Thyroid gland (tissue), 4 donors: ENCODE measurements around the gene ADAP1. TPM values are rescaled to one million over a fixed set of nuclear protein-coding genes. Genes with fewer than 3 reads are reported as not detected.

ENCODE experiments used
- DNase-seq, 2 donors: peaks; one replicate each; pipeline ENCODE4 v3.0.0-alpha.2; 2019
- H3K27ac ChIP-seq, 3 donors: fragments of 200-600 bp; sonication (generic); 1 replicate in 2 of 3; 2 replicates in 1 of 3; pipeline ENCODE4 v1.5.1; 2016 to 2019; ENCODE audit warnings: mild to moderate bottlenecking in 1 of 3, moderate library complexity in 1 of 3
- H3K27me3 ChIP-seq: fragments of 200-600 bp; sonication (generic); one replicate; pipeline ENCODE4 v1.5.1; 2019
- H3K36me3 ChIP-seq, 2 donors: fragments of 200-600 bp; sonication (generic); one replicate each; pipeline ENCODE4 v1.5.1; 2016 to 2019
- H3K4me1 ChIP-seq, 2 donors: fragments of 200-600 bp; sonication (generic); one replicate each; pipeline ENCODE4 v1.5.1; 2017 to 2019
- H3K4me3 ChIP-seq, 3 donors: fragments of 200-600 bp; sonication (generic); replicated peaks in 1 of 3; 1 replicate in 2 of 3; 2 replicates in 1 of 3; pipeline ENCODE4 v1.5.1; 2016; ENCODE audit warnings: mild to moderate bottlenecking in 1 of 3
- H3K9me3 ChIP-seq: fragments of 200-600 bp; sonication (generic); one replicate; pipeline ENCODE4 v1.5.1; 2017
- POLR2A ChIP-seq, 2 donors: fragments of 450-650 bp; IDR thresholded peaks; one replicate each; pipeline ENCODE4 v1.6.1; 2017; ENCODE audit warnings: antibody characterized with exemption in 2 of 2, mild to moderate bottlenecking in 2 of 2, moderate library complexity in 1 of 2
- WGBS, 2 donors: methylation state at CpG; one replicate each; pipeline ENCODE4 v1.1.5; 2017; 5-methylcytosine and 5-hydroxymethylcytosine counted together
- intact Hi-C: fragments of 100-400 bp; cut with DNase I; formaldehyde crosslinking; loops from one replicate; pipeline ENCODE4 v1.15.1; 2023
- total RNA-seq, 4 donors: library from RNA; depleted of rRNA; stranded (reverse); fragments of >200 nt; gene quantifications; one replicate each; pipeline ENCODE4 v1.2.3, GENCODE V29; 2016
- TF ChIP-seq, protein P1 (sequence below), 6 experiments: fragments of 200-600 bp in 3 of 6; fragments of 450-650 bp in 3 of 6; sonication (generic) in 3 of 6; IDR thresholded peaks; one replicate each; pipeline ENCODE4 v1.5.1; 2016 to 2019; ENCODE audit warnings: antibody characterized with exemption in 6 of 6, mild to moderate bottlenecking in 2 of 6, inconsistent platforms in 1 of 6, moderate library complexity in 1 of 6

The ADAP1 gene
- total RNA-seq, 4 donors from 2014 or later: 11.7 to 29.9 (median 23.4) TPM

DNA sequence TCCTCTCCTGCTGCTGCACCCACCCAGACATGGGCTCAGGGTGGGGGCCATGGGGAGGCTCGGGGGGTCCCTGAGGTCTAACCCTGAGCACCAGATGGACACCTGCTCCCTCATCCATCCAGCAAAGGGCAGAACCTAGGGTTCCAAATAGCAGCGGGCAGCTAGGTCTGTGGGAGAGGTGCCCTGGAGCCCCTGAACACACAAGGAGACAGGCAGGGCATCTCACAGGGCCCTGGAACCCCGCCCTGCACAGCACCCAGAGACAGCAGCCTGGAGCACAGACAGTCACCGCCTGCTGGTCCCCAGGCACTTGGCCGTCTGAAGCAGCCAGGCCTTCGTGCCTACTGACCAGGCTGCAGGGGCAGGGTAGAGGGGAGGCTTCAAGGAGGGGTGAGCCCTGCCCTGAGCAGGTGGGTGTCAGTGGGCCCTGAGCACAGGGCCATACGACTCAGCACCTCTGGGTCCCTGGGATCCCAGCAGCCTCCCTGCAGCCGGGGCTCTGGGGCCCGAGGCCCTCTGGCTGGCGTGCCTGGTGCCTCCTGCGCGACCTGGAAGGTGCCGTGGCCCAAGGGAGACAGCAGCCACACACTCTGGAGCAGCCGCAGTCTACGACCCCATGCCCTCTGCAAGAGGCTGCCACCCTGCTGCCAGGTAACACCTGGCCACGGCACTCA lies 39.8 kb downstream of the ADAP1 start:
- Histone ChIP-seq H3K27ac (no peak overlapping the region), H3K27me3 (no peaks in the 10 kb centered on the region), H3K4me1 (peaks cover 10 to 23% of the 10 kb centered on the region in 2 donors), H3K36me3 (no peaks in the 10 kb centered on the region), H3K4me3 (no peak overlapping the region), H3K9me3 (no peaks in the 10 kb centered on the region)
- intact Hi-C loops: loop anchor here (5.0 kb wide), 1 partner anchor 38 kb away; the partner anchor contains the start of gene ADAP1
- no peak for DNase-seq
- TF ChIP-seq POLR2A (IDR thresholded peaks at IDR 0.05): no peak
- TF ChIP-seq, protein P1, sequence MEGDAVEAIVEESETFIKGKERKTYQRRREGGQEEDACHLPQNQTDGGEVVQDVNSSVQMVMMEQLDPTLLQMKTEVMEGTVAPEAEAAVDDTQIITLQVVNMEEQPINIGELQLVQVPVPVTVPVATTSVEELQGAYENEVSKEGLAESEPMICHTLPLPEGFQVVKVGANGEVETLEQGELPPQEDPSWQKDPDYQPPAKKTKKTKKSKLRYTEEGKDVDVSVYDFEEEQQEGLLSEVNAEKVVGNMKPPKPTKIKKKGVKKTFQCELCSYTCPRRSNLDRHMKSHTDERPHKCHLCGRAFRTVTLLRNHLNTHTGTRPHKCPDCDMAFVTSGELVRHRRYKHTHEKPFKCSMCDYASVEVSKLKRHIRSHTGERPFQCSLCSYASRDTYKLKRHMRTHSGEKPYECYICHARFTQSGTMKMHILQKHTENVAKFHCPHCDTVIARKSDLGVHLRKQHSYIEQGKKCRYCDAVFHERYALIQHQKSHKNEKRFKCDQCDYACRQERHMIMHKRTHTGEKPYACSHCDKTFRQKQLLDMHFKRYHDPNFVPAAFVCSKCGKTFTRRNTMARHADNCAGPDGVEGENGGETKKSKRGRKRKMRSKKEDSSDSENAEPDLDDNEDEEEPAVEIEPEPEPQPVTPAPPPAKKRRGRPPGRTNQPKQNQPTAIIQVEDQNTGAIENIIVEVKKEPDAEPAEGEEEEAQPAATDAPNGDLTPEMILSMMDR (IDR thresholded peaks at IDR 0.05): no peak
- 80% methylated on average over 1 of the region's 16 CpGs; no CpG with 5 or more reads in 1 of the 2 donors for WGBS, 2 donors

DNA sequence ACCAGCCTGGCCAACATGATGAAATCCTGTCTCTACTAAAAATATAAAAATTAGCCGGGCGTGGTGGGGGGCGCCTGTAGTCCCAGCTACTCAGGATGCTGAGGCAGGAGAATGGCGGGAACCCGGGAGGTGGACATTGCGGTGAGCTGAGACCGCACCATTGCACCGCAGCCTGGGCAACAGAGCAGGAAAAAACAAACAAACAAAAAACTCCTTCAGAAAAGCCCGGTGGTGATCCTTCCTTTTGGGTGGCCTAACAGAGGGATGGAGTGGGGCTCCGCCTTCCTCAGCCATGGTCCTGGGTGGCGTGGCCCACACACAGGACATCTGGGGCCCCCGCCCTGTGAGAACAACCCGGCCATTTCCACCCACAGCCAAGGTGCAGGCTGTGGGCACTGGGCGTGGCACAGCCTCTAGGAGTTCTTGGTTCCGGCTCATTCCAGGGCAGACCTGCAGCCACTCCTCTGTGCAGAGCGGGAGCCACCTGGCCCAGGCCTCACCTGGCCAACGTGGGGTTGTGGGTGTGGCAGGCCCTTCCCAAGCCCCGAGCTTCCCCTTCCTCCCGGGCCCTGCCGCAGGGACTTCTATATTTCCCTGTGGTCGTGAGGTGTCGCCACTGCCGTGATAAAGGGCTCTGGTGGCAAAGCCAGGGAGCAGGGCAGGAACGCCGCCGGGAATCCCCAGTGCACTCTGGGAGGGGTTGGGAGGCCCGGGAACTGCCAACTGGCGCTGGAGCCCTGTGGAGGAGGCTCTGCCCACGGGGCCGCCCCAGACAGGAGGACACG lies 40.6 kb downstream of the ADAP1 start:
- DNase-seq: peak in 1 of 2 donors; percentile 29
- Histone ChIP-seq H3K27me3 (no peaks in the 10 kb centered on the region), H3K4me3 (no peak overlapping the region), H3K9me3 (no peaks in the 10 kb centered on the region), H3K27ac (no peak overlapping the region), H3K36me3 (no peaks in the 10 kb centered on the region), H3K4me1 (peaks cover 14 to 23% of the 10 kb centered on the region in 2 donors)
- no peak for TF ChIP-seq POLR2A (IDR thresholded peaks at IDR 0.05)
- TF ChIP-seq, protein P1 (IDR thresholded peaks at IDR 0.05): no peak
- intact Hi-C loops: loop anchor here (5.0 kb wide), 1 partner anchor 38 kb away; the partner anchor contains the start of gene ADAP1
- 74 to 89% methylated on average over 11 to 24 of the region's 31 CpGs for WGBS, 2 donors

DNA sequence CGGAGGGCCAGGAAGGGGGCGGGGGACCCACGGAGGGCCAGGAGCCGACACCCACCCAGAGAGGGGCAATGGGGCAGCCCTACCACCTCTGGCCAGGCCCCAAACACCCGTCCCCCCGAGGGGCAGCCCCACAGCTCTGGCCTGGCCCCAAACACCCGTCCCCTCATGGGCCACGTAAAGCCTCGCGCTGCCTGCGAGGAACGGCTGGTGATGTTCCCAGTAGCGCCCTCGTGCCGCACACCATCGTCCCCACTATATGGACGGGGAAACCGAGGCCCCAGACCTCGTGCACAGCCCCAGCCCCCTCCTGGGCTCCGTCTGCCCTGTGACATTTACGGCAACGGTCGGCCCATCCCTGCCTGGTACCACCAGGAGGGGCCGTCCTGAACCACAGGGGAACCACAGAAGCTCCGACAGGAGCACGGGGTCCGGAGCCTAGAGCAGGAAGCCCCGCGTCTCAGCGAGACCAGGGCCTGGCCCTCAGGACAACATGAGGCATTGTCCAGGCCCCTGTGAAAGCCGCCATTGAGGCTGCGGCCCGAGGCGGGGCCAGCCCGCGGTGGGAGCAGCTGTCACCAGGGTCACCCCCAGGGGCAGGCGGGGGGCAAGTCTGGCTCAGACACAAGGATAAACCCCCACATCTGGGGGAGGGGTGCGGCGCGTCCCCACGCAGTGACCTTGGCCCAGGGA lies 42.5 kb downstream of the ADAP1 start:
- no peak for DNase-seq
- peaks cover 14 to 27% of the 10 kb centered on the region in 2 donors for H3K4me1 ChIP-seq
- H3K9me3 ChIP-seq: no peaks in the 10 kb centered on the region
- intact Hi-C loops: loop anchor here (5.0 kb wide), 1 partner anchor 40 kb away; the partner anchor contains the start of gene ADAP1
- no peak for TF ChIP-seq POLR2A (IDR thresholded peaks at IDR 0.05)
- TF ChIP-seq, protein P1 (IDR thresholded peaks at IDR 0.05): no peak
- no peak overlapping the region for H3K4me3 ChIP-seq
- H3K27me3 ChIP-seq: no peaks in the 10 kb centered on the region
- H3K36me3 ChIP-seq: no peaks in the 10 kb centered on the region
- H3K27ac ChIP-seq: no peak overlapping the region
- 92 to 94% methylated on average over 8 to 20 of the region's 41 CpGs for WGBS, 2 donors

GRCh38 chr7:910931-911431 lies 43.5 kb downstream of the ADAP1 start:
- Histone ChIP-seq H3K27ac (no peak overlapping the region), H3K9me3 (no peaks in the 10 kb centered on the region), H3K4me3 (no peak overlapping the region), H3K4me1 (peaks cover 7 to 19% of the 10 kb centered on the region in 2 donors), H3K27me3 (no peaks in the 10 kb centered on the region), H3K36me3 (no peaks in the 10 kb centered on the region)
- 82 to 87% methylated on average over 7 to 14 of the region's 19 CpGs for WGBS, 2 donors
- intact Hi-C loops: loop anchor here (5.0 kb wide), 1 partner anchor 41 kb away; the partner anchor contains the start of gene ADAP1
- no peak for TF ChIP-seq POLR2A (IDR thresholded peaks at IDR 0.05)
- TF ChIP-seq, protein P1 (IDR thresholded peaks at IDR 0.05): no peak
- no peak for DNase-seq
